Loucy (cell line): ENCODE results near the gene RHOG.

Source experiments
- EZH2phosphoT487 ChIP-seq: fragments of 200-600 bp; IDR thresholded peaks from 2 replicates; pipeline ENCODE4 v1.6.1; 2018; ENCODE audit warnings: antibody characterized with exemption, mild to moderate bottlenecking, moderate library complexity, borderline replicate concordance
- TF ChIP-seq, protein P1 (sequence below): fragments of 200-600 bp; sonication (generic); conservative IDR thresholded peaks from 2 replicates; pipeline ENCODE4 v1.5.1; 2014; ENCODE audit warnings: mild to moderate bottlenecking, antibody characterized with exemption, low read length

GRCh38 chr11:3877364-3878257 is 36.9 kb upstream of the RHOG start:
- TF ChIP-seq, protein P1, sequence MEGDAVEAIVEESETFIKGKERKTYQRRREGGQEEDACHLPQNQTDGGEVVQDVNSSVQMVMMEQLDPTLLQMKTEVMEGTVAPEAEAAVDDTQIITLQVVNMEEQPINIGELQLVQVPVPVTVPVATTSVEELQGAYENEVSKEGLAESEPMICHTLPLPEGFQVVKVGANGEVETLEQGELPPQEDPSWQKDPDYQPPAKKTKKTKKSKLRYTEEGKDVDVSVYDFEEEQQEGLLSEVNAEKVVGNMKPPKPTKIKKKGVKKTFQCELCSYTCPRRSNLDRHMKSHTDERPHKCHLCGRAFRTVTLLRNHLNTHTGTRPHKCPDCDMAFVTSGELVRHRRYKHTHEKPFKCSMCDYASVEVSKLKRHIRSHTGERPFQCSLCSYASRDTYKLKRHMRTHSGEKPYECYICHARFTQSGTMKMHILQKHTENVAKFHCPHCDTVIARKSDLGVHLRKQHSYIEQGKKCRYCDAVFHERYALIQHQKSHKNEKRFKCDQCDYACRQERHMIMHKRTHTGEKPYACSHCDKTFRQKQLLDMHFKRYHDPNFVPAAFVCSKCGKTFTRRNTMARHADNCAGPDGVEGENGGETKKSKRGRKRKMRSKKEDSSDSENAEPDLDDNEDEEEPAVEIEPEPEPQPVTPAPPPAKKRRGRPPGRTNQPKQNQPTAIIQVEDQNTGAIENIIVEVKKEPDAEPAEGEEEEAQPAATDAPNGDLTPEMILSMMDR = no peak
- no peak for TF ChIP-seq EZH2phosphoT487
